Measurements from ENCODE around the gene UBE2E1.

DNA sequence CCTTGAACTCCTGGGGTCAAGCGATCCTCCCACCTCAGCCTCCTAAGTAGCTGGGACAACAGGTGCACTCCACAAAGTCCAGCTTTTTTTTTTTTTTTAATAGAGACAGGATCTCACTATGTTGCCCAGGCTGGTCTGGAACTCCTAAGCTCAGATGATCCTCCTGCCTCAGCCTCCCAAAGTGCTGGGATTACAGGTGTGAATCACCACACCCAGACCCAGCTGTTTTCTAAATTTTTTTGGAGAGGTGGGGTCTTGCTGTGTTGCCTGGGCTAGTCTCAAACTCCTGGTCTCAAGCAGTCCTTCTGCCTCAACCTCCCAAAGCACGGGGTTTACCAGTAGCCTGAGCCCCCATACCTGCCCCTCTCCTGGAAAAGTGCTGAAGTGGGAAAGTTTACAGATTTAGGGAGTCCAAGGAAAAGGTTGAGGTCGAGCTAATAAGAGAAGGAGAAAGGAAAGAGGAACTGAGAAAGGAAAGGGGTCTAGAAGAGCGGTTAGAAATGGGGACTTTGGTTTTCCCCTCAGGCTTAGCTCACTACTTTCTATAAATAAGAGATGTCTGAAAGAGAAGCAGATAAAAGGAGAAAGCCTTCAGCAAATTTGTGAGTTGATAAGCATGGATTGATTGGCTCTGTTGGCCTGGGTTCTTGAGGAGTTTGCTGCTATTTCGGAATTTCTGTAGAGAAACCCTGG, 23.6 kb downstream of the UBE2E1 start:
- TF ChIP-seq CTCF (IDR thresholded peaks at IDR 0.05; ENCODE audit: low read length): no peak
- no peak for TF ChIP-seq EZH2 (IDR thresholded peaks at IDR 0.05; ENCODE audit: borderline replicate concordance, low read length)
